LNCaP clone FGC (cell line): ENCODE measurements around the gene LZTFL1.

Experiments used
- DNase-seq: peaks from one replicate; pipeline ENCODE4 v3.0.0-alpha.2; 2011; ENCODE audit warnings: low read depth
- H3K4me3 ChIP-seq: 2 replicates; pipeline ENCODE4 v1.5.1; 2011; ENCODE audit warnings: mild to moderate bottlenecking, low read depth, low read length, control low read depth
- CTCF ChIP-seq: IDR thresholded peaks from 2 replicates; pipeline ENCODE4 v1.5.1; 2012; ENCODE audit warnings: mild to moderate bottlenecking; ENCODE audit not compliant: control insufficient read depth, insufficient read depth; ENCODE audit errors: extremely low read depth

The LZTFL1 gene

GRCh38 chr3:45841757-45842491, at the start of gene LZTFL1:
Gene LZTFL1, minus strand, starts transcription at chr3:45842119. Its CDS starts 128 bp downstream, at chr3:45841991.
- H3K4me3 ChIP-seq, result peak within 1 kb of the TSS; percentile 93
- no peak for TF ChIP-seq CTCF
- peak; percentile 96 for DNase-seq

- TF ChIP-seq CTCF, result no peak
- no peak overlapping the region for H3K4me3 ChIP-seq
- DNase-seq, result no peak
Measured at GRCh38 chr3:45890405-45890804, 48.5 kb upstream of the LZTFL1 start.

GRCh38 chr3:45889337-45889736, 47.4 kb upstream of the LZTFL1 start:
- no peak for TF ChIP-seq CTCF
- no peak for DNase-seq
- H3K4me3 ChIP-seq, result no peak overlapping the region

GRCh38 chr3:45887759-45888511, 46.0 kb upstream of the LZTFL1 start:
- no peak overlapping the region for H3K4me3 ChIP-seq
- no peak for DNase-seq
- no peak for TF ChIP-seq CTCF

GRCh38 chr3:45887285-45887684, 45.4 kb upstream of the LZTFL1 start:
- no peak for DNase-seq
- no peak overlapping the region for H3K4me3 ChIP-seq
- TF ChIP-seq CTCF, result no peak

GRCh38 chr3:45885979-45886705, 44.2 kb upstream of the LZTFL1 start, which contains the start of gene CCR9:
Gene CCR9, plus strand, starts transcription at chr3:45886543. Its CDS starts 8,391 bp downstream, at chr3:45894934.
- no peak for TF ChIP-seq CTCF
- H3K4me3 ChIP-seq, result no peak within 1 kb of the TSS
- no peak for DNase-seq
